Body of pancreas (tissue), 4 donors: ENCODE results near the gene CADPS.

Experiments
- POLR2A ChIP-seq, 3 donors: fragments of 450-650 bp; IDR thresholded peaks; one replicate each; pipeline ENCODE4 v1.6.1; 2016; ENCODE audit warnings: antibody characterized with exemption in 3 of 3, mild to moderate bottlenecking in 2 of 3
- TF ChIP-seq, protein P1 (sequence below), 7 experiments: fragments of 450-650 bp in 4 of 7; fragments of 200-600 bp in 3 of 7; sonication (generic) in 3 of 7; IDR thresholded peaks; one replicate each; pipeline ENCODE4 v1.5.1; 2016 to 2019; ENCODE audit warnings: antibody characterized with exemption in 7 of 7

DNA sequence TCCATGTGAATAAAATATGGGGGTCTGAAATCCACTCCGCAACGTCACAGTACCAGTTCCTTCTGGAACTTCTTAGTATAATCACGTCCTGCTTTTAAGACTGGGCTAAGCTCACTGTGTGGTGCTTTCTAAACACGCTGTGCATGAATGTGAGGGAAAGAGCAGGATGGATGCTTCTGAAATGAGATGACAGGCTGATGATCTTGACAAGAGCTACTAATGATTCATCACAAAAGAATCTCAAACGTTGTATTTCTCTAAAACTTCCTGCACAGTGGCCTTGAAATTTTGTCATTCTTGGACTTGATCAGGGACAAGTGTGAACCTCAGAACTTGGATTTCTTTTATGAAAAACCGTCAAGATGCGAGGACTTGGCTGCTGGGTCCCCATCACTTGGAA is 221.4 kb downstream of the CADPS start:
- TF ChIP-seq POLR2A (IDR thresholded peaks at IDR 0.05), result no peak
- TF ChIP-seq, protein P1, sequence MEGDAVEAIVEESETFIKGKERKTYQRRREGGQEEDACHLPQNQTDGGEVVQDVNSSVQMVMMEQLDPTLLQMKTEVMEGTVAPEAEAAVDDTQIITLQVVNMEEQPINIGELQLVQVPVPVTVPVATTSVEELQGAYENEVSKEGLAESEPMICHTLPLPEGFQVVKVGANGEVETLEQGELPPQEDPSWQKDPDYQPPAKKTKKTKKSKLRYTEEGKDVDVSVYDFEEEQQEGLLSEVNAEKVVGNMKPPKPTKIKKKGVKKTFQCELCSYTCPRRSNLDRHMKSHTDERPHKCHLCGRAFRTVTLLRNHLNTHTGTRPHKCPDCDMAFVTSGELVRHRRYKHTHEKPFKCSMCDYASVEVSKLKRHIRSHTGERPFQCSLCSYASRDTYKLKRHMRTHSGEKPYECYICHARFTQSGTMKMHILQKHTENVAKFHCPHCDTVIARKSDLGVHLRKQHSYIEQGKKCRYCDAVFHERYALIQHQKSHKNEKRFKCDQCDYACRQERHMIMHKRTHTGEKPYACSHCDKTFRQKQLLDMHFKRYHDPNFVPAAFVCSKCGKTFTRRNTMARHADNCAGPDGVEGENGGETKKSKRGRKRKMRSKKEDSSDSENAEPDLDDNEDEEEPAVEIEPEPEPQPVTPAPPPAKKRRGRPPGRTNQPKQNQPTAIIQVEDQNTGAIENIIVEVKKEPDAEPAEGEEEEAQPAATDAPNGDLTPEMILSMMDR (IDR thresholded peaks at IDR 0.05), result no peak
